ENCODE measurements around the gene CLEC2L.

DNA sequence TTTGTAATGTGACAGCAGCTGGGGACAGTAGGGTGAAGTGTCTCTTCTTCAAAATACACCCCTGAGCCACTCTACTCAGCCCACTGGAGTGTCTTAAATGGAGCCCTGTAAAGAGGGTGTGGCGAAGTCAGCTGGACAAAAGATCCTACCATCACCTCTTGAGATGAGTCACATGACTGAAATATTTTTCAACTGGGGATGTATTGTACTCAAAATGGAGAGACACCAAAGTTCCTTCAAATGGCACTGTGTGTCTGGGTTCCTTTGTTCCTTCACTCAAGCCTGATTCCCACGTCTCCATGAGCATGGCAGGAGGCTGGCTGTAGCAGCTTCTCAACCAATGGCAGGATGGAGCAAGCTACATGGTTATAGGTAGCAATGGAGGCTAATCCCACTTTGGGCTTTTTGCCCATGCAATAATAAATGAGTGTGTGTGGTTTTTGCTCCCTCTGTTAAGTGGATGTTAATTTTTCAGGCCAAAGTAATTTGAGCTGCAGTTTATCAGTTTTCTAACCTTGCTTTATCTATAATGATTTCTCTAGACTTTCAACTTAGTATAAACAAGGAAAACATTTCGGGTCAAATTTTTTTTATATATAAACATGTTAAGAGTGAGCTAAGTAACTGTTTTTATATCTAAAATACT, 68.2 kb downstream of the CLEC2L start:
- TF ChIP-seq FOXA1 (IDR thresholded peaks at IDR 0.05) (no peak), ZNF384 (IDR thresholded peaks at IDR 0.05) (no peak), NFRKB (IDR thresholded peaks at IDR 0.05) (no peak), SUZ12 (IDR thresholded peaks at IDR 0.05) (no peak), HDGF (IDR thresholded peaks at IDR 0.05; ENCODE audit: borderline replicate concordance) (no peak)
